SU-DHL-6 (cell line): Measurements from ENCODE around the gene GDF10.

Experiments used
- EZH2phosphoT487 ChIP-seq: fragments of 200-600 bp; sonication (generic), shearing (Covaris generic); conservative IDR thresholded peaks from 2 replicates; pipeline ENCODE4 v1.6.1; 2018; ENCODE audit warnings: mild to moderate bottlenecking, antibody characterized with exemption, low read length, moderate library complexity, mixed read lengths
- TF ChIP-seq, protein P1 (sequence below): fragments of 200-600 bp; sonication (generic); IDR thresholded peaks from one replicate; pipeline ENCODE4 v1.5.1; 2017; ENCODE audit warnings: antibody characterized with exemption, mild to moderate bottlenecking, low read length, moderate library complexity; ENCODE audit not compliant: insufficient read depth, poor library complexity, severe bottlenecking

DNA sequence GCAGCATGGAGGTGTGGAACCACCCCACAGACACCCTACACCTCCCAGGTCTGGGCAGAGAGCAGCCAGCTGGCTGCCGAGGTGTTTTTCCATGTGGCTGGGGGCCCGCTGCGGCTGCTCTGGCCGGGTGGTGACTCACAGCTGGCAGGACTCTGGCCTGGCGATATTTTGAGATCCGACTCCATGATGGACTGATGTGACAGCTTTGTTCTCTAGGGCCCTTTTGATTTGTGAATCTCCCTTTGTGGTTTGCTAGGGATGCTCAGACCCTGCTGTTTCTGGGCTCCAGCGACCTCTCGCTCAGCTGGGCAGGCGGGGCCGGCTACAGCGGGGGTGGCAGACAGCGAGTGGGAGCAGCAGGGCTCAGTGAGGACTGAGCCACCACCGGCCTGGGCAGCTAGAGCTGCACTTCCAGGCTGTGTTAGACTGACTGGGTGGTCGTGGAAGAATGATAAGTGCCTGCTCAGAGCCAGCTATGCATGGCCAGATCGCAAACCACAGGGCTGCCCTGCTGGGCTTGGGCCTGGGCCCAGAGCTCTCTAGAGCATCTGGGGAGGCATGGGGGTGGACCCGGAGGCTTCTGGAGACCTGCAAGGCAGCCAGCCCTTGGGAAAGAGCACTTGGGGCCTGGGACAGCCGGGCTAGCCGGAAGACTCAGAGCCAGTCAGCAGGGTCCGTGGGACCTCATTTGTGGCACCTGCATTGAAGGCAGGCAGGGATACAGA lies 46.2 kb upstream of the GDF10 start:
- TF ChIP-seq, protein P1, sequence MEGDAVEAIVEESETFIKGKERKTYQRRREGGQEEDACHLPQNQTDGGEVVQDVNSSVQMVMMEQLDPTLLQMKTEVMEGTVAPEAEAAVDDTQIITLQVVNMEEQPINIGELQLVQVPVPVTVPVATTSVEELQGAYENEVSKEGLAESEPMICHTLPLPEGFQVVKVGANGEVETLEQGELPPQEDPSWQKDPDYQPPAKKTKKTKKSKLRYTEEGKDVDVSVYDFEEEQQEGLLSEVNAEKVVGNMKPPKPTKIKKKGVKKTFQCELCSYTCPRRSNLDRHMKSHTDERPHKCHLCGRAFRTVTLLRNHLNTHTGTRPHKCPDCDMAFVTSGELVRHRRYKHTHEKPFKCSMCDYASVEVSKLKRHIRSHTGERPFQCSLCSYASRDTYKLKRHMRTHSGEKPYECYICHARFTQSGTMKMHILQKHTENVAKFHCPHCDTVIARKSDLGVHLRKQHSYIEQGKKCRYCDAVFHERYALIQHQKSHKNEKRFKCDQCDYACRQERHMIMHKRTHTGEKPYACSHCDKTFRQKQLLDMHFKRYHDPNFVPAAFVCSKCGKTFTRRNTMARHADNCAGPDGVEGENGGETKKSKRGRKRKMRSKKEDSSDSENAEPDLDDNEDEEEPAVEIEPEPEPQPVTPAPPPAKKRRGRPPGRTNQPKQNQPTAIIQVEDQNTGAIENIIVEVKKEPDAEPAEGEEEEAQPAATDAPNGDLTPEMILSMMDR = no peak
- no peak for TF ChIP-seq EZH2phosphoT487
